Suppressor macrophage treated with lipopolysaccharide for 4 hours (primary cell): ENCODE results near the gene CDH5.
"Not testable (repeated sequence)": the region's sequence is repeated elsewhere in the genome, so short reads cannot be mapped to it uniquely, and the experiment has no call there.

Experiments used
- DNase-seq: peaks from one replicate; pipeline ENCODE4 v3.0.0-alpha.2; 2020

CDH5 gene

GRCh38 chr16:66440970-66441369 lies 74.5 kb downstream of the CDH5 start:
- no peak for DNase-seq

GRCh38 chr16:66441586-66442375 lies 75.3 kb downstream of the CDH5 start:
- DNase-seq, result no peak

- DNase-seq, result no peak
Measured at GRCh38 chr16:66442502-66443268, 76.2 kb downstream of the CDH5 start.

GRCh38 chr16:66443269-66443652 lies 76.8 kb downstream of the CDH5 start:
- DNase-seq, result no peak

GRCh38 chr16:66444049-66444481 lies 77.6 kb downstream of the CDH5 start:
- peak; percentile 15 for DNase-seq

- DNase-seq, result no peak
Measured at GRCh38 chr16:66446737-66447136, 80.2 kb downstream of the CDH5 start.

GRCh38 chr16:66447491-66447890 lies 81.0 kb downstream of the CDH5 start:
- DNase-seq, result no peak

GRCh38 chr16:66451548-66451947 lies 85.1 kb downstream of the CDH5 start:
- no peak for DNase-seq

GRCh38 chr16:66453230-66453629 lies 86.7 kb downstream of the CDH5 start:
- DNase-seq, result not testable (repeated sequence)
